Limb (tissue), 2 donors: ENCODE results near the gene SMAD7.

Source experiments
- DNase-seq, 2 donors: peaks; one replicate each; pipeline ENCODE4 v3.0.0-alpha.2; 2016; ENCODE audit errors: extremely low spot score in 2 of 2

Gene SMAD7, protein sequence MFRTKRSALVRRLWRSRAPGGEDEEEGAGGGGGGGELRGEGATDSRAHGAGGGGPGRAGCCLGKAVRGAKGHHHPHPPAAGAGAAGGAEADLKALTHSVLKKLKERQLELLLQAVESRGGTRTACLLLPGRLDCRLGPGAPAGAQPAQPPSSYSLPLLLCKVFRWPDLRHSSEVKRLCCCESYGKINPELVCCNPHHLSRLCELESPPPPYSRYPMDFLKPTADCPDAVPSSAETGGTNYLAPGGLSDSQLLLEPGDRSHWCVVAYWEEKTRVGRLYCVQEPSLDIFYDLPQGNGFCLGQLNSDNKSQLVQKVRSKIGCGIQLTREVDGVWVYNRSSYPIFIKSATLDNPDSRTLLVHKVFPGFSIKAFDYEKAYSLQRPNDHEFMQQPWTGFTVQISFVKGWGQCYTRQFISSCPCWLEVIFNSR

GRCh38 chr18:48950536-48951447, at the start of gene SMAD7:
TSS of gene SMAD7 (minus strand) at chr18:48950965. CDS start at chr18:48950424, 541 bp downstream.
- DNase-seq: no peak

- no peak for DNase-seq
Measured at GRCh38 chr18:48999569-48999968, 48.8 kb upstream of the SMAD7 start.

DNA sequence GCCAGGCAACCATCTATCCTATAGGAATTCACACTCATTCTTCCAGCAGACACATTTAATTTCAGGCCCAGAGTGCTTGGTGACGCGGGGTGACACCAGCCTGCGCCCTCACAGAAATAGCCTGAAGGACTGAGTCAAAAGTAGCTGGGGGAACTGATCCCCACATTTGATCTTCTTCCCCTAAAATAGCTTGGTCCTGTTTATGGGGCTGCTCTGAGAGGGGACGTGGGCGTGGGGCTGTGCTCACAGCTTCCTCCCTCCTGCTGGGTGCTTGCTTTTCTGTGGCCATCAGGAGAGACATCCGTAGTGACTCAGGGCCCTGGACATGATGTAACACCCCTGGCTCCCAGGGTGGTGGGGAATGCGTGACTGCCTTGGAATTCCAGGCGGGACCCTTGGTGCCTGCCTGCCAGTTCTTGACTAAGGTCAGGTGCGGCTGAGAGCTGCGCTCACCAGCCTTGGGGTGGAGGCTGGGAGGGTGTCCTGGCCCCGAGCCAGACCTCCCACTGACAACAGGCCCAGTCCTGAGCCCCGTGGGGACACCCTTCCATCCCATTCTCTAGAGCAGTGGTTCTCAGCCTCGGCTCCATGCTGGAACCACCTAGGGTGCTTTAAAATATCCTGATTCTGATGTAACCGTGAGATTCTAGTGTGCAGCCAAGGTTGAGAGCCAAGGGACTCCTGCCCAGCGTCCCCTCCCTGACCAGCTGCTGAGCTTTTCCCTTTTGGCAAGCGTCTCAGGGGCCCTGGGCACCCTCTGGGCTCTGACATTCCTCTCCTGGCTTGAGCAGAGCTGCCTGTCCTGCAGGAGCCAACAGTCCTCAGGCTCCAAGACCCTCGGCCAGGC, 47.4 kb upstream of the SMAD7 start:
- DNase-seq: peak in 1 of 2 donors; percentile 66

DNA sequence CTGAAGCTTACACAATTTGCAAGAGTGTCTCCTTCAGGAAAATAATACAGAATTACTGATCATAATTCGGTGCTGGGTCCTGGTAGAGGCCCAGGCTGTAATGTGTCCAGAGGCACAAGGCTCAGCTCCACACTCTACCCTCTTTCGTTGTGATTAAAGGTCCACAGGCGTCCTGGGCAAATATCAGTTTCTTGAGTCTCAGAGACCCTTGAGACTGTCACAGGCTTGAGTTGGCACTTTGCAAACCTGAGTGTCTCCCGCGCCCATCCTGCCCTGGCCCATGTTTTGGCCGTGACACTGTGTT, 46.9 kb upstream of the SMAD7 start:
- DNase-seq: no peak

- DNase-seq: no peak
Measured at GRCh38 chr18:48996901-48997463, 46.2 kb upstream of the SMAD7 start.

- peak in 1 of 2 donors; percentile 17 for DNase-seq
Measured at GRCh38 chr18:48996041-48996440, 45.3 kb upstream of the SMAD7 start.

DNA sequence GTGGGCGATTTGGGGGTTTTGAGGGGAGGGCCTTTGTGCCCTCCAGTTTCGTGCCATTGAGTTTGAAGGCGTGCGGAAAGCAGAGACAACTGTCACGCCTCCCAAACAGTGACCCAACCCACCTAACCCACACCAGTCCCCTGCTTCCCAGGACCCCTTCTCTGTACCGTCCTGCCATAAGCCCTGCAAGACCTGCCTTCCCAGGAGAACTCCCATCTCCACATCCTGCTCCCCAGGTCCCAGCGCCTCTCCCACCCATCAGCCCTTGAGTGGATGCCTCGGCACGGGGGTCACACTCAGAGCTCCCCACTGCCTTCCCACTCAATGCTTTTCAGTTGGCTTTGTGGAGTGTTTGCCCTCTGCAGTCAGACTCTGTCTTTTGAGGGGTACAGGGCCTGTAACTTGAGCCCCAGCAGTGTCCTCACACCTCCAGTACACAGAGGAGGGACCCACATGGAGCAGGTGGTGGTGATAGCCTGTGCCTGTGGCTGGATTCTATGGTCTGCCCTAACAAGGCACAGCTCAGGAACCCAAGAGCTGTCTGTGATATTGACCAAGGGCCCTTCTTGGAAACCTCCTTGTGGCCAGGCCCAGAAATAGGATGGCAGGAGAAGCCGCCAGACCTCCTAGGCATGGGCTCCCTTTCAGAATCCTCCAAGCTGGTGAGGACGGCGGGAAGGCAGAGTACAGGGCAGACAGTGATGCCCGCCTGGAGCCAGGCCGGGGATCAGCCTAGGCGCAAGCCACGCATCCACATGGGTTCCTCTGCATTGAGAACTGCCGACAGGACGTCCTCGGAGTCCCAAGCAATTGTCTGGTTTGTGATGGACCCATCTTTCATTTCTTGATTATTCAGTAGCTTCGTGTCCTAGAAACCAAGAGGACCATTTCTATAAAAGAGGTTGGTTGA, 44.4 kb upstream of the SMAD7 start:
- peak in 1 of 2 donors; percentile 19 for DNase-seq

GRCh38 chr18:48994044-48994651, 43.4 kb upstream of the SMAD7 start:
- peak in 1 of 2 donors; percentile 64 for DNase-seq

- DNase-seq: no peak
Measured at GRCh38 chr18:48993586-48993985, 42.8 kb upstream of the SMAD7 start.

- no peak for DNase-seq
Measured at GRCh38 chr18:48992791-48993555, 42.2 kb upstream of the SMAD7 start.

DNA sequence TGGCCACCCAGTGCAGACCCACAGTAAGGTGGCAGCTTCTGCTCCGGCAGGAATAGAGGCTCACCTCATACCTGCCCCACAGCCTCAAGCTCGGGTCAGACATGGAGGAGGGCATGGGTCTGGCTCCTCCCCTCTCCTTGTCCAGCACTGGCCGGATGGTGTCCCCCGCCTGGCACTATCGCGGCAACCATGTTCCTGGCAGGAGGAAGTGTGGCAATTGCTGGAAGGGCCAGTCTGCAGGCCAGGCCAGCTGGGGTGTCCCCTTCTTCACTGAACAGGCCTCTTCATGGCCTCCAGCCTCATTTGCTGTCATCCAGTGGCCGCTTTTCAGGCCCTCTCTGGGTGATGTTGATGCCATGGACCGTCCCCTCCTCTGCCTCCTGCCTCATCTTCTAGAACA, 41.4 kb upstream of the SMAD7 start:
- DNase-seq: peak in 1 of 2 donors; percentile 29

DNA sequence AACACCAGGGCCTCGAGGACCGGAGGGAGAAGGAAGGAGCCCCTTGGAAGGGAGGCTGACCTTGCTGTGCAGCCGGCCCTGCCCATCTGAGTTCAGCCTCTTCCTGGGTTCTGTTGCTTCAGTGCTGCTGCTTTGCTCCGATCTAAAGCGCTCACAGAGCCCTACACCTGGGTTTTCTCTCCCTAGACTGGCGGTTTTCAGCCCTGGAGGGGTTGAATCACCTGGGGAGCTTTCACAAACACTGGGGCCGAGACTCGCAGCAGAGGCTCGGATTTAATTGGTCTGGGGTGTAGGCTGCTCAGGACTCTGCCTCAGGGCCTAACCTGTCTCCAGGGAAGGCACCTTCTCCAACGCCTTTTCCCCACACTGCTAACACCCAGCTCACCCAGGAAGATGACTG, 40.9 kb upstream of the SMAD7 start:
- peak in 1 of 2 donors; percentile 36 for DNase-seq

DNA sequence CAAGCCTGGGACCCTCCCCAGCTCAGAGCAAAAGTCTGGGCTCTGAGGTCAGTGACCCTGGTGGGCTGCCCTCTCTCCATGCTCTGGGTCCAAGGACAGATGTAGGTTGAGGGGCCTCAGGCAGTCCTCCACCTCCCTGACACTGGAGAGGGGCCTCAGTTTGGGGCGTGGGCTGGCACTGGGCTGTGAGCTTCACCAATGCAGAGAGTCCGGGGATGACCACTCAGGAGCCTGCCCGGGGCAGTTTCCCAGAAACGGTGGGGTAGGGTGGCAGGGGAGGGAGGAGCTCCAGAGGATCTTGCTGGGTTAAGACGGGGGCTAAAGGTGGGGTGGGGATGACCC, 40.5 kb upstream of the SMAD7 start:
- no peak for DNase-seq

GRCh38 chr18:48990481-48991318, 39.9 kb upstream of the SMAD7 start:
- DNase-seq: no peak

DNA sequence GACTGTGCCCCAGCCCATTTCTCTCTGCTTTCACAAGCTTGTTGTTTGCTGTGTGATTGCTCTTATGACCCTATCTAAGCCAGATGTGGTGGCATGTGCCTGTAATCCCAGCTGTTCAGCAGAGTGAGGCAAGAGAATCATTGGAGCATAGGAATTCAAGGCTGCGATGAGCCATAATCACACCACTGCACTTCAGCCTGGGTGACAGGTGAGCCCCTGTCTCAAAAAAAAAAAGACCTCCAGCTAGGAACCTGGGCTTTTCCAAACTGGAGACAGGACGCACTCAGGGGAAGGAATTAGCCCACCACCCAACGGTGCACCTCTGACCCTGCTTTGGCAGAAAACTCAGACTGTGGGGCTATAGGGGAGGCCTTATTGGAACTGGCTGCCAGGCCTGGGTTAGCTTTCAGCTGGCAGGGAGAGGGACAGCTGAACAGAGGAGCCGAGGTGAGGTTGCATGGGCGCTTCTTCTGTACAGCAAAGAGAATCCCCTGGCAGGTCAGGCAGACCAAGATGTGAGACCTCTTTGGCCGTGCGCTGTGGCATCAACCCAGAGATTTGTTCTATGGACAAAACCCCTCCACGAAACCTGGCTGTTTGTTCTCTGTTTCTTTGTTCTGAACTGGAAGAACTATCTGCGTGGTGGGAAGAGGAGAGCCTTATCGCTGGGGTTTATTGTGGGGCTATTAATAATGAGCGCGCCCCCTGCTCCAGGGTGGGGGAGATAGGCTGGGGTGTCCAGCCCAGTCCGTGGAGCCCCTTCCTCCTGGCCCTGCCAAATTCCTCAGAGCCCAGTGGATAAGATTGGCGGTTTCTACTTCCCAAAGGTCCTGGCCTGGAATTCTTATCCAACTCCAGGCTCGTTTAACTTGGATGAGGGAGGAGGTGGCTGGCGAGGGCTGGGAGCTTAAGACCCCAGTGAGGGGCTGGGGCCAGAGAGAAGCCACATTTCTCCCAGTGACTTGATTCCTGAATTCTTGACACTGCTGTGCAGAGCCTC, 38.8 kb upstream of the SMAD7 start:
- no peak for DNase-seq

GRCh38 chr18:48988508-48989303, 37.9 kb upstream of the SMAD7 start:
- no peak for DNase-seq
